ENCODE data around the gene MIOX.

DNA sequence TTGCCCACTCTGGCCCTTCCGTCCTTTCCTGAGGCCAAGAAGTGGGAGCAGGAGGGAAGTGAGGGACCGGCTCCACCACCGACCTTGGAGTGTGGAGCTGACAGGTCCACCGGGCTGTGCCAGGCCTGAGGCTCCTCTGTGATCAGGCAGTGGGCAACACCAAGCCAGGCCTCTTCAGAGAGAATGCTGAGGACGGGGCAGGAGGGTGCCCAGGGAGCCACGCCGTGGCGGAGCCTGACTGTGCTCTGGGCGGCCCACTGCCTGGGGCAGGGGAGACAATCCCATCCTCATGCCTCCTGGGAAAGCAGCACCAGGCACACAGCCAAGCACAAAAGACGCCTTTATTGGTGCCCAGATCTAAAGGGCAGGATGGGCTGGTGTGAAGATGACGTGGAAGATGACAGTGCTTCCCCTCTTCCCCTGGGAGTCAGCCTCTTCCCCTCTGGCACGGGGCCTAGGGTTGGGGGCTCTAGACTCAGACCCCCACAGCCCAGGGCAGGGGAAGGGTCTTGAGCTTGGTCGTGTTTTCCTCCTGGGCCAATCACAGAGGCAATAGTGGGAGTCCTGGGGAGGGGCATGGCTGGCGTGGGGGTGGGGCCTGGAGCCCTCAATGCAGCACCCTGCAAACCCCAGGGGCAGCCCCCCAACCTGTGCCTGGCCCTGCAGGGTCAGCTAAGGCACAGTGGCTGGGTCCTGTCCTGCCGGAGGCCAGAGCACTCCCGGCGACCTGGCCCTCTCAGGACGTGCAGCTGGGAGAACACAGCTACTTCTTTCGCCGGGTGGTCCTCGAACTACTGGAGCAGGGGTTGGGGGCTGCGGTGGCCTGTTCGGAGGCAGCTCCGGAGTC is 16.2 kb downstream of the MIOX start:
- no peak for TF ChIP-seq POLR2A (IDR thresholded peaks at IDR 0.05)
- TF ChIP-seq, protein P1, sequence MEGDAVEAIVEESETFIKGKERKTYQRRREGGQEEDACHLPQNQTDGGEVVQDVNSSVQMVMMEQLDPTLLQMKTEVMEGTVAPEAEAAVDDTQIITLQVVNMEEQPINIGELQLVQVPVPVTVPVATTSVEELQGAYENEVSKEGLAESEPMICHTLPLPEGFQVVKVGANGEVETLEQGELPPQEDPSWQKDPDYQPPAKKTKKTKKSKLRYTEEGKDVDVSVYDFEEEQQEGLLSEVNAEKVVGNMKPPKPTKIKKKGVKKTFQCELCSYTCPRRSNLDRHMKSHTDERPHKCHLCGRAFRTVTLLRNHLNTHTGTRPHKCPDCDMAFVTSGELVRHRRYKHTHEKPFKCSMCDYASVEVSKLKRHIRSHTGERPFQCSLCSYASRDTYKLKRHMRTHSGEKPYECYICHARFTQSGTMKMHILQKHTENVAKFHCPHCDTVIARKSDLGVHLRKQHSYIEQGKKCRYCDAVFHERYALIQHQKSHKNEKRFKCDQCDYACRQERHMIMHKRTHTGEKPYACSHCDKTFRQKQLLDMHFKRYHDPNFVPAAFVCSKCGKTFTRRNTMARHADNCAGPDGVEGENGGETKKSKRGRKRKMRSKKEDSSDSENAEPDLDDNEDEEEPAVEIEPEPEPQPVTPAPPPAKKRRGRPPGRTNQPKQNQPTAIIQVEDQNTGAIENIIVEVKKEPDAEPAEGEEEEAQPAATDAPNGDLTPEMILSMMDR (IDR thresholded peaks at IDR 0.05) = no peak

Measured in lower leg skin (tissue), 3 donors.